HG03520 (cell line): Measurements from ENCODE around the gene EPAS1.

Experiments used
- ATAC-seq: cut with Tn5 transposase; IDR thresholded peaks from one replicate; pipeline ENCODE4 v1.9.1; 2021; ENCODE audit warnings: mild to moderate bottlenecking, moderate library complexity; ENCODE audit not compliant: unreplicated experiment

EPAS1 gene

GRCh38 chr2:46318579-46319460 lies 21.6 kb downstream of the EPAS1 start:
- ATAC-seq: no peak

- ATAC-seq: no peak
Observed at GRCh38 chr2:46319711-46320110, 22.5 kb downstream of the EPAS1 start.

- no peak for ATAC-seq
Observed at GRCh38 chr2:46320141-46320567, 22.9 kb downstream of the EPAS1 start.

GRCh38 chr2:46323730-46324129 lies 26.5 kb downstream of the EPAS1 start:
- no peak for ATAC-seq

GRCh38 chr2:46325182-46325928 lies 28.1 kb downstream of the EPAS1 start:
- ATAC-seq: no peak

- no peak for ATAC-seq
Observed at GRCh38 chr2:46326231-46326980, 29.2 kb downstream of the EPAS1 start.

GRCh38 chr2:46327627-46328026 lies 30.4 kb downstream of the EPAS1 start:
- no peak for ATAC-seq

GRCh38 chr2:46328291-46328690 lies 31.1 kb downstream of the EPAS1 start:
- ATAC-seq: no peak

- ATAC-seq: no peak
Observed at GRCh38 chr2:46328829-46329228, 31.6 kb downstream of the EPAS1 start.

- ATAC-seq: no peak
Observed at GRCh38 chr2:46329340-46329739, 32.1 kb downstream of the EPAS1 start.

- ATAC-seq: no peak
Observed at GRCh38 chr2:46329803-46330775, 32.9 kb downstream of the EPAS1 start.

- ATAC-seq: no peak
Observed at GRCh38 chr2:46331109-46331766, 34.0 kb downstream of the EPAS1 start.

GRCh38 chr2:46332686-46333281 lies 35.6 kb downstream of the EPAS1 start:
- ATAC-seq: no peak

- no peak for ATAC-seq
Observed at GRCh38 chr2:46333912-46334311, 36.7 kb downstream of the EPAS1 start.

- ATAC-seq: no peak
Observed at GRCh38 chr2:46334389-46335271, 37.4 kb downstream of the EPAS1 start.

- ATAC-seq: no peak
Observed at GRCh38 chr2:46335391-46336282, 38.4 kb downstream of the EPAS1 start.

GRCh38 chr2:46336283-46336959 lies 39.2 kb downstream of the EPAS1 start:
- ATAC-seq: no peak
